NT2/D1 (cell line): Measurements from ENCODE around the gene WSCD1.

Experiments used
- DNase-seq: peaks from one replicate; pipeline ENCODE4 v3.0.0-alpha.2; 2011; ENCODE audit warnings: low read depth, low spot score
- H3K27me3 ChIP-seq: 2 replicates; pipeline ENCODE4 v1.6.0; 2011; ENCODE audit warnings: mild to moderate bottlenecking; ENCODE audit not compliant: insufficient read length, insufficient read depth
- H3K36me3 ChIP-seq: 2 replicates; pipeline ENCODE4 v1.6.1; 2011; ENCODE audit warnings: mild to moderate bottlenecking, low read length, mixed read lengths; ENCODE audit not compliant: insufficient read depth, insufficient read length
- H3K4me1 ChIP-seq: 2 replicates; pipeline ENCODE4 v1.5.1; 2011; ENCODE audit not compliant: insufficient read depth, insufficient read length
- H3K4me3 ChIP-seq: 2 replicates; pipeline ENCODE4 v1.5.1; 2011; ENCODE audit warnings: low read depth; ENCODE audit not compliant: insufficient read length
- H3K9ac ChIP-seq: 2 replicates; pipeline ENCODE4 v1.6.0; 2011; ENCODE audit warnings: low read depth; ENCODE audit not compliant: insufficient read length
- H3K9me3 ChIP-seq: 2 replicates; pipeline ENCODE4 v1.5.1; 2011; ENCODE audit warnings: mild to moderate bottlenecking, low read length; ENCODE audit not compliant: insufficient read depth
- SUZ12 ChIP-seq: IDR thresholded peaks from 2 replicates; pipeline ENCODE4 v1.6.1; 2011; ENCODE audit not compliant: insufficient read length, insufficient read depth; ENCODE audit errors: extremely low read depth
- YY1 ChIP-seq: IDR thresholded peaks from 2 replicates; pipeline ENCODE4 v1.6.1; 2011; ENCODE audit not compliant: insufficient read length, insufficient read depth
- ZNF274 ChIP-seq: IDR thresholded peaks from 2 replicates; pipeline ENCODE4 v1.6.1; 2011; ENCODE audit warnings: mild to moderate bottlenecking, low read depth, low read length

WSCD1 gene

DNA sequence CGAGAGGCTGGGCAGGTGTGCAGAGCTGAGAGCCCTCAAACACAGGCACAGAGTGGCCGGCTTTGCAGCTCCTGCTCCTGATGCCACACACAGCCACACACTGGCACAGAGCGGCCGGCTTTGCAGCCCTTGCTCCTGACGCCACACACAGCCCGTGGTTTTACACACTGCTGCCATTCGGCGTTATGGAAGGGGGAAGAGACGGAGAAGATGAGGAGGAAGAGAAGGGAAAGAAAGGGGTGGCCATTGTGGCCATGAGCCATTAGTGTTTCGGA is 26.8 kb downstream of the WSCD1 start:
- no peaks in the 10 kb centered on the region for H3K9me3 ChIP-seq
- no peaks in the 10 kb centered on the region for H3K27me3 ChIP-seq
- H3K4me3 ChIP-seq, result no peak overlapping the region
- H3K9ac ChIP-seq, result no peak overlapping the region
- TF ChIP-seq ZNF274, result no peak
- TF ChIP-seq YY1, result no peak
- TF ChIP-seq SUZ12, result no peak
- peaks cover 18% of the 10 kb centered on the region for H3K36me3 ChIP-seq
- peaks cover 8% of the 10 kb centered on the region for H3K4me1 ChIP-seq
- no peak for DNase-seq

DNA sequence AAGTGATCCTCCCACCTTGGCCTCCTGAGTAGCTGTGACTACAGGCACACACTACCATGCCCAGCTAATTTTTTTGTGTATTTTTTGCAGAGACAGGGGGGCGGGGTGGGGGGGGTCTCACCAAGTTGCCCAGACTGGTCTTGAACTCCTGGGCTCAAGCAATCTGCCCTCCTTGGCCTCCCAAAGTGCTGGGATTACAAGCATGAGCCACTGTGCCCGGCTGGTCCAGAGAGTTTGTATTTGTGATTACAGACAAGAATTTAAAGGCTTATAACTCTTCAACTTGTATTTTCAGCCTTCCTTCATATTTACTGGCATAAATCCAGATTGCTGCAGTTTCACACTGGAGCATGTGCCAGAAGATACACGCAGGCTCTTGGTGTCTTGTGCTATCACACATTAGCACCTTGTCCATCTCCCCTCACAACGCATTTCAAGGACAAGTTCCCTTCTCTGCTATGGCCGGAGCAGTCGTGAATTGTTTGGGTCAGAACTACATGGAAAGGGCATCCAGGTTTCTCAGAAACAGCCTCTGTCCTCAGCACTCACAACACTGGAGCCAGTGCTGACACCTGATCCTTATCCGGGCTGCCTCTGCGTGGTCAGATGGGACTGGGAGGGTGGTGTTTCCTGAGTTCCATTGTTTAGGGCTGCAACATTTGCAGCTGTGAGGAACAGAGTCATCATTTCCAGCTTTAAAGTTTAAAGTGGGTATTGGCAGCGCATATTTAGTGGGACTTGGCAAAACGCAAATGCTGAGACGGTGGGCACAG is 28.1 kb downstream of the WSCD1 start:
- no peak for DNase-seq
- H3K27me3 ChIP-seq, result no peaks in the 10 kb centered on the region
- H3K36me3 ChIP-seq, result peaks cover 18% of the 10 kb centered on the region
- H3K4me3 ChIP-seq, result no peak overlapping the region
- H3K4me1 ChIP-seq, result peaks cover 8% of the 10 kb centered on the region
- H3K9ac ChIP-seq, result no peak overlapping the region
- TF ChIP-seq ZNF274 (no peak), SUZ12 (no peak), YY1 (no peak)
- H3K9me3 ChIP-seq, result no peaks in the 10 kb centered on the region

DNA sequence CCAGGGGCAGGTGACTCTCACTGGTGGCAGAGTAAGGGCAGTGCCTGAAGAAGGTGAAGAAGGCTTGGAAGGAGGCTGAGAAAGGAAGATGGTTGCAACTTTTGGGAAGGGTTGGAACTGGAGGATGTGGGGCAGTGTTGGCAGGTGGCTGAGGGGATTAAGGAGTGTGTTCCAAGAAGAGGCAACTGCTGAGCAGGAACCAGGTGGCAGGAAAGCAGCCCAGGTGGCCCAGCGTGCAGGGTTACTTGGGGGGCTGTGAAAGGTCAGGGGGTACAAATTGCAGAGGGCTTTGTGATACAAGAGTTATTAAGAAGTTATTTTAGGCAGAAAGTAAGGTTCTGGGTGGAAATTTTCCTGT is 28.6 kb downstream of the WSCD1 start:
- Histone ChIP-seq H3K9ac (no peak overlapping the region), H3K4me3 (no peak overlapping the region), H3K36me3 (peaks cover 14% of the 10 kb centered on the region), H3K27me3 (no peaks in the 10 kb centered on the region), H3K4me1 (peaks cover 8% of the 10 kb centered on the region), H3K9me3 (no peaks in the 10 kb centered on the region)
- TF ChIP-seq ZNF274 (no peak), YY1 (no peak), SUZ12 (no peak)
- DNase-seq, result no peak

GRCh38 chr17:6099492-6099891 is 29.3 kb downstream of the WSCD1 start:
- Histone ChIP-seq H3K9me3 (no peaks in the 10 kb centered on the region), H3K27me3 (no peaks in the 10 kb centered on the region), H3K36me3 (peaks cover 14% of the 10 kb centered on the region), H3K9ac (no peak overlapping the region), H3K4me1 (peaks cover 8% of the 10 kb centered on the region), H3K4me3 (no peak overlapping the region)
- TF ChIP-seq ZNF274 (no peak), YY1 (no peak), SUZ12 (no peak)
- no peak for DNase-seq

- no peak overlapping the region for H3K4me3 ChIP-seq
- peaks cover 11% of the 10 kb centered on the region for H3K36me3 ChIP-seq
- no peaks in the 10 kb centered on the region for H3K27me3 ChIP-seq
- no peak for TF ChIP-seq SUZ12
- no peak for TF ChIP-seq ZNF274
- TF ChIP-seq YY1, result no peak
- DNase-seq, result no peak
- H3K9ac ChIP-seq, result no peak overlapping the region
- H3K4me1 ChIP-seq, result peaks cover 8% of the 10 kb centered on the region
- no peaks in the 10 kb centered on the region for H3K9me3 ChIP-seq
Observed at GRCh38 chr17:6100146-6100545, 30.0 kb downstream of the WSCD1 start.

DNA sequence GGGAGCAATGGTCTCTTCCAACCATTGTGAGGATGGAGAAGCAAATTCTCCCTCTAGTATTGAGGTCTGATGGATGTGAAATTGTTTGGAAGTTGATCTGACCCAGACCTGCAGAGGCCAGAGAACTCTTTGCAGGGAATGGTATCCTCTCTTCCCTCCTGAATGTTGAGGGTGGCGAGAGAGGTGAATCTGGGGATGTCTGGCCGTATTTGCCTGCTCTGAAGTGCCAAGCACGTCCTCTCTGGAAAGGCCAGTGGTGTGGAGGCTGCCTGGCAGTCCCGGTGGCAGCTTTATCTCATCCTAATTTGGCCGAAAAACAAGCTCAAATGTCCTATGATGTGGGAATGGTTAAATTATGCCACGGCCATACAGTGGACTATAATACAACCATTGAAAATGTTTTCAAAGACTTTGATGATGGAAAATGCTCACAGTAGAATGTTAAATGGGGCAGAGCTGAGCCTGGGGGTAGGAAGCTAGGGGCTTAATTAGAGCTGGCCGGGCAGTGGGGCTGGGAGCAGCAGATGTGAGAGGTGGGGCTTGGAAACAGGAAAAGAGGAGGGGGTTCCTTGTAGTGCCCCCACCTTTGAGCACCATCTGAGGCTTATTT is 30.8 kb downstream of the WSCD1 start:
- DNase-seq, result no peak
- H3K9ac ChIP-seq, result no peak overlapping the region

GRCh38 chr17:6101706-6102105 is 31.5 kb downstream of the WSCD1 start:
- H3K9me3 ChIP-seq, result no peaks in the 10 kb centered on the region
- no peaks in the 10 kb centered on the region for H3K27me3 ChIP-seq
- H3K36me3 ChIP-seq, result no peaks in the 10 kb centered on the region
- peak overlapping the region; percentile 6 for H3K9ac ChIP-seq
- peaks cover 8% of the 10 kb centered on the region for H3K4me1 ChIP-seq
- no peak for DNase-seq
- TF ChIP-seq YY1 (no peak), ZNF274 (no peak), SUZ12 (no peak)
- no peak overlapping the region for H3K4me3 ChIP-seq

More for the DNA sequence above, 30.8 kb downstream of the WSCD1 start:
- TF ChIP-seq YY1 (no peak), ZNF274 (no peak), SUZ12 (no peak)
- no peak overlapping the region for H3K4me3 ChIP-seq
- H3K36me3 ChIP-seq, result peaks cover 2% of the 10 kb centered on the region
- H3K9me3 ChIP-seq, result no peaks in the 10 kb centered on the region
- H3K27me3 ChIP-seq, result no peaks in the 10 kb centered on the region
- peaks cover 8% of the 10 kb centered on the region for H3K4me1 ChIP-seq
